ENCODE measurements around the gene CNR2.

CNR2 gene

DNA sequence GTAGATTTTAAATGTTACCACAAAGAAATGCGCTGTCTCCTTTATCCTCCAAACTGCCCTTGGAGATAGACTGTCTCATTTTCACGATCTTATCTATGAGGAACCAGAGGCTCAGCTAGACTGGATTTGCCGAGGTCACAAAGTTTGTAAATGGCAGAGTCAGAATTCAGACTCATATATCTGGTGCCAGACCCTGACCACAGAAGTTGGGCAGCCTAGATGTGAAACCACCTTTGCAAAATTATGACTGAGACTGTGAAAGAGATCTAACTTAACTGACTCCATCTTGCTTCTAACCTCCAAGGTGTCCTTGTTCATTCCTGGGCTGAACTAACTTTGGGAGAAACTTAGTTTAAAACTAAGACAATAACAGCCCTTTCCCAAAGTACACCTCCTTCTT, 14.1 kb downstream of the CNR2 start (continued):
- TF ChIP-seq, protein P1, sequence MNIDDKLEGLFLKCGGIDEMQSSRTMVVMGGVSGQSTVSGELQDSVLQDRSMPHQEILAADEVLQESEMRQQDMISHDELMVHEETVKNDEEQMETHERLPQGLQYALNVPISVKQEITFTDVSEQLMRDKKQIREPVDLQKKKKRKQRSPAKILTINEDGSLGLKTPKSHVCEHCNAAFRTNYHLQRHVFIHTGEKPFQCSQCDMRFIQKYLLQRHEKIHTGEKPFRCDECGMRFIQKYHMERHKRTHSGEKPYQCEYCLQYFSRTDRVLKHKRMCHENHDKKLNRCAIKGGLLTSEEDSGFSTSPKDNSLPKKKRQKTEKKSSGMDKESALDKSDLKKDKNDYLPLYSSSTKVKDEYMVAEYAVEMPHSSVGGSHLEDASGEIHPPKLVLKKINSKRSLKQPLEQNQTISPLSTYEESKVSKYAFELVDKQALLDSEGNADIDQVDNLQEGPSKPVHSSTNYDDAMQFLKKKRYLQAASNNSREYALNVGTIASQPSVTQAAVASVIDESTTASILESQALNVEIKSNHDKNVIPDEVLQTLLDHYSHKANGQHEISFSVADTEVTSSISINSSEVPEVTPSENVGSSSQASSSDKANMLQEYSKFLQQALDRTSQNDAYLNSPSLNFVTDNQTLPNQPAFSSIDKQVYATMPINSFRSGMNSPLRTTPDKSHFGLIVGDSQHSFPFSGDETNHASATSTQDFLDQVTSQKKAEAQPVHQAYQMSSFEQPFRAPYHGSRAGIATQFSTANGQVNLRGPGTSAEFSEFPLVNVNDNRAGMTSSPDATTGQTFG (tag by site-specific recombination; IDR thresholded peaks at IDR 0.05; ENCODE audit: borderline replicate concordance): no peak
- TF ChIP-seq MZF1 (tag by site-specific recombination; IDR thresholded peaks at IDR 0.05; ENCODE audit: borderline replicate concordance): no peak
- no peak for TF ChIP-seq ZNF777 (tag by site-specific recombination; IDR thresholded peaks at IDR 0.05; ENCODE audit: borderline replicate concordance)
- TF ChIP-seq, protein P2, sequence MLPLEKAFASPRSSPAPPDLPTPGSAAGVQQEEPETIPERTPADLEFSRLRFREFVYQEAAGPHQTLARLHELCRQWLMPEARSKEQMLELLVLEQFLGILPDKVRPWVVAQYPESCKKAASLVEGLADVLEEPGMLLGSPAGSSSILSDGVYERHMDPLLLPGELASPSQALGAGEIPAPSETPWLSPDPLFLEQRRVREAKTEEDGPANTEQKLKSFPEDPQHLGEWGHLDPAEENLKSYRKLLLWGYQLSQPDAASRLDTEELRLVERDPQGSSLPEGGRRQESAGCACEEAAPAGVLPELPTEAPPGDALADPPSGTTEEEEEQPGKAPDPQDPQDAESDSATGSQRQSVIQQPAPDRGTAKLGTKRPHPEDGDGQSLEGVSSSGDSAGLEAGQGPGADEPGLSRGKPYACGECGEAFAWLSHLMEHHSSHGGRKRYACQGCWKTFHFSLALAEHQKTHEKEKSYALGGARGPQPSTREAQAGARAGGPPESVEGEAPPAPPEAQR (tag by site-specific recombination; IDR thresholded peaks at IDR 0.05): no peak
- TF ChIP-seq, protein P3, sequence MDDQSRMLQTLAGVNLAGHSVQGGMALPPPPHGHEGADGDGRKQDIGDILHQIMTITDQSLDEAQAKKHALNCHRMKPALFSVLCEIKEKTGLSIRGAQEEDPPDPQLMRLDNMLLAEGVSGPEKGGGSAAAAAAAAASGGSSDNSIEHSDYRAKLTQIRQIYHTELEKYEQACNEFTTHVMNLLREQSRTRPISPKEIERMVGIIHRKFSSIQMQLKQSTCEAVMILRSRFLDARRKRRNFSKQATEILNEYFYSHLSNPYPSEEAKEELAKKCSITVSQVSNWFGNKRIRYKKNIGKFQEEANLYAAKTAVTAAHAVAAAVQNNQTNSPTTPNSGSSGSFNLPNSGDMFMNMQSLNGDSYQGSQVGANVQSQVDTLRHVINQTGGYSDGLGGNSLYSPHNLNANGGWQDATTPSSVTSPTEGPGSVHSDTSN (CRISPR knock-in tag; IDR thresholded peaks at IDR 0.05): no peak

DNA sequence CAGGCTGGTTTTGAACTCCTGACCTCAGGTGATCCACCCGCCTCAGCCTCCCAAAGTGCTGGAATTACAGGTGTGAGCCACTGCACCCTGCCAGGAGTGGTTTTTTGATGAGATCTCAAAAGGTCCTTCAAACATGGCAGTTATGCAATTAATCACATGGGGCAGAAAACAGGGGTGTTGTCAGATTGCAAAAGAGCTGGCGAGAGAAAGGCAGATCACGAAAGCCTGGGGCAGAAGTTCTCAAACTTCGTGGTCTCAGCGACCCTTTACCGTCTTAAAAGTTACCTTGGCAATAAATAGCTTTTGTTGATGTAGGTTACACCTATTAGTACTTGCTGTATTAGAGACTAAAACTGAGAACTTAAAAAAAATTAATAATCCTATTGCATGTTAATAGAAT, 16.1 kb downstream of the CNR2 start:
- no peak overlapping the region for H3K4me3 ChIP-seq (ENCODE audit: low read depth, low read length)
- ChIA-PET POLR2A (interaction anchor here (0.5 to 0.6 kb wide), 2 partner anchors 10 to 869 kb away, joined by 3 to 7 read pairs; no protein-coding TSS in a partner anchor), CTCF (interaction anchor here (0.5 to 1.7 kb wide), 3 partner anchors 13 to 53 kb away, joined by 4 to 6 read pairs (median 5); no protein-coding TSS in a partner anchor)

More for the DNA sequence above, 16.1 kb downstream of the CNR2 start:
- no peaks in the 10 kb centered on the region for H3K4me1 ChIP-seq (ENCODE audit: control insufficient read depth, insufficient read depth, low read length)
- no peaks in the 10 kb centered on the region for H3K9me3 ChIP-seq (ENCODE audit: control insufficient read depth, insufficient read depth, low read depth, low read length)
- H3K36me3 ChIP-seq (ENCODE audit: control insufficient read depth in 2 of 2, insufficient read depth in 1 of 2, low read length in 2 of 2): no peaks in the 10 kb centered on the region
- H3K27ac ChIP-seq (ENCODE audit: extremely low read depth, low read depth, low read length): no peak overlapping the region
- TF ChIP-seq ZNF335 (tag by site-specific recombination; conservative IDR thresholded peaks at IDR 0.05) (no peak), MZF1 (tag by site-specific recombination; IDR thresholded peaks at IDR 0.05; ENCODE audit: borderline replicate concordance) (no peak), ZNF664 (tag by site-specific recombination; IDR thresholded peaks at IDR 0.05) (no peak), ZNF302 (tag by site-specific recombination; IDR thresholded peaks at IDR 0.05; ENCODE audit: low read depth) (no peak), ZNF155 (tag by site-specific recombination; IDR thresholded peaks at IDR 0.05) (no peak), ZNF214 (tag by site-specific recombination; IDR thresholded peaks at IDR 0.05; ENCODE audit: borderline replicate concordance) (no peak), ZNF529 (tag by site-specific recombination; IDR thresholded peaks at IDR 0.05; ENCODE audit: insufficient replicate concordance) (no peak), KLF16 (tag by site-specific recombination; IDR thresholded peaks at IDR 0.05) (no peak), ZNF830 (tag by site-specific recombination; IDR thresholded peaks at IDR 0.05; ENCODE audit: low read depth) (no peak), ZNF660 (tag by site-specific recombination; IDR thresholded peaks at IDR 0.05) (no peak), ZNF837 (tag by site-specific recombination; IDR thresholded peaks at IDR 0.05) (no peak), ZNF626 (tag by site-specific recombination; IDR thresholded peaks at IDR 0.05) (no peak)
- TF ChIP-seq, protein P4, sequence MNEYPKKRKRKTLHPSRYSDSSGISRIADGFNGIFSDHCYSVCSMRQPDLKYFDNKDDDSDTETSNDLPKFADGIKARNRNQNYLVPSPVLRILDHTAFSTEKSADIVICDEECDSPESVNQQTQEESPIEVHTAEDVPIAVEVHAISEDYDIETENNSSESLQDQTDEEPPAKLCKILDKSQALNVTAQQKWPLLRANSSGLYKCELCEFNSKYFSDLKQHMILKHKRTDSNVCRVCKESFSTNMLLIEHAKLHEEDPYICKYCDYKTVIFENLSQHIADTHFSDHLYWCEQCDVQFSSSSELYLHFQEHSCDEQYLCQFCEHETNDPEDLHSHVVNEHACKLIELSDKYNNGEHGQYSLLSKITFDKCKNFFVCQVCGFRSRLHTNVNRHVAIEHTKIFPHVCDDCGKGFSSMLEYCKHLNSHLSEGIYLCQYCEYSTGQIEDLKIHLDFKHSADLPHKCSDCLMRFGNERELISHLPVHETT (tag by site-specific recombination; IDR thresholded peaks at IDR 0.05): no peak
- TF ChIP-seq, protein P5, sequence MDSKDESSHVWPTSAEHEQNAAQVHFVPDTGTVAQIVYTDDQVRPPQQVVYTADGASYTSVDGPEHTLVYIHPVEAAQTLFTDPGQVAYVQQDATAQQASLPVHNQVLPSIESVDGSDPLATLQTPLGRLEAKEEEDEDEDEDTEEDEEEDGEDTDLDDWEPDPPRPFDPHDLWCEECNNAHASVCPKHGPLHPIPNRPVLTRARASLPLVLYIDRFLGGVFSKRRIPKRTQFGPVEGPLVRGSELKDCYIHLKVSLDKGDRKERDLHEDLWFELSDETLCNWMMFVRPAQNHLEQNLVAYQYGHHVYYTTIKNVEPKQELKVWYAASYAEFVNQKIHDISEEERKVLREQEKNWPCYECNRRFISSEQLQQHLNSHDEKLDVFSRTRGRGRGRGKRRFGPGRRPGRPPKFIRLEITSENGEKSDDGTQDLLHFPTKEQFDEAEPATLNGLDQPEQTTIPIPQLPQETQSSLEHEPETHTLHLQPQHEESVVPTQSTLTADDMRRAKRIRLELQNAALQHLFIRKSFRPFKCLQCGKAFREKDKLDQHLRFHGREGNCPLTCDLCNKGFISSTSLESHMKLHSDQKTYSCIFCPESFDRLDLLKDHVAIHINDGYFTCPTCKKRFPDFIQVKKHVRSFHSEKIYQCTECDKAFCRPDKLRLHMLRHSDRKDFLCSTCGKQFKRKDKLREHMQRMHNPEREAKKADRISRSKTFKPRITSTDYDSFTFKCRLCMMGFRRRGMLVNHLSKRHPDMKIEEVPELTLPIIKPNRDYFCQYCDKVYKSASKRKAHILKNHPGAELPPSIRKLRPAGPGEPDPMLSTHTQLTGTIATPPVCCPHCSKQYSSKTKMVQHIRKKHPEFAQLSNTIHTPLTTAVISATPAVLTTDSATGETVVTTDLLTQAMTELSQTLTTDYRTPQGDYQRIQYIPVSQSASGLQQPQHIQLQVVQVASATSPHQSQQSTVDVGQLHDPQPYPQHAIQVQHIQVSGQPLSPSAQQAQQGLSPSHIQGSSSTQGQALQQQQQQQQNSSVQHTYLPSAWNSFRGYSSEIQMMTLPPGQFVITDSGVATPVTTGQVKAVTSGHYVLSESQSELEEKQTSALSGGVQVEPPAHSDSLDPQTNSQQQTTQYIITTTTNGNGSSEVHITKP (tag by site-specific recombination; IDR thresholded peaks at IDR 0.05): no peak
- TF ChIP-seq, protein P6, sequence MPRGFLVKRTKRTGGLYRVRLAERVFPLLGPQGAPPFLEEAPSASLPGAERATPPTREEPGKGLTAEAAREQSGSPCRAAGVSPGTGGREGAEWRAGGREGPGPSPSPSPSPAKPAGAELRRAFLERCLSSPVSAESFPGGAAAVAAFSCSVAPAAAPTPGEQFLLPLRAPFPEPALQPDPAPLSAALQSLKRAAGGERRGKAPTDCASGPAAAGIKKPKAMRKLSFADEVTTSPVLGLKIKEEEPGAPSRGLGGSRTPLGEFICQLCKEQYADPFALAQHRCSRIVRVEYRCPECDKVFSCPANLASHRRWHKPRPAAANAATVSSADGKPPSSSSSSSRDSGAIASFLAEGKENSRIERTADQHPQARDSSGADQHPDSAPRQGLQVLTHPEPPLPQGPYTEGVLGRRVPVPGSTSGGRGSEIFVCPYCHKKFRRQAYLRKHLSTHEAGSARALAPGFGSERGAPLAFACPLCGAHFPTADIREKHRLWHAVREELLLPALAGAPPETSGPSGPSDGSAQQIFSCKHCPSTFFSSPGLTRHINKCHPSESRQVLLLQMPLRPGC (tag by site-specific recombination; IDR thresholded peaks at IDR 0.05): no peak

Measured in HEK293 (cell line).